GM18861 (cell line): ENCODE measurements around the gene PLEKHA1.

Source experiments
- ATAC-seq: cut with Tn5 transposase; IDR thresholded peaks from one replicate; pipeline ENCODE4 v1.9.1; 2021; ENCODE audit not compliant: unreplicated experiment

PLEKHA1 gene

GRCh38 chr10:122420624-122421007 lies 46.1 kb downstream of the PLEKHA1 start:
- ATAC-seq = no peak

- no peak for ATAC-seq
Measured at GRCh38 chr10:122421054-122421625, 46.6 kb downstream of the PLEKHA1 start.

GRCh38 chr10:122421742-122422141 lies 47.2 kb downstream of the PLEKHA1 start:
- ATAC-seq = no peak

GRCh38 chr10:122422266-122422989 lies 47.9 kb downstream of the PLEKHA1 start:
- no peak for ATAC-seq

- no peak for ATAC-seq
Measured at GRCh38 chr10:122424059-122424458, 49.6 kb downstream of the PLEKHA1 start.

GRCh38 chr10:122426829-122427228 lies 52.3 kb downstream of the PLEKHA1 start:
- no peak for ATAC-seq

- ATAC-seq = no peak
Measured at GRCh38 chr10:122427280-122427679, 52.8 kb downstream of the PLEKHA1 start.

GRCh38 chr10:122435212-122435827 lies 60.8 kb downstream of the PLEKHA1 start:
- no peak for ATAC-seq

GRCh38 chr10:122441961-122442360 lies 67.5 kb downstream of the PLEKHA1 start:
- no peak for ATAC-seq

- no peak for ATAC-seq
Measured at GRCh38 chr10:122445469-122445868, 71.0 kb downstream of the PLEKHA1 start.

GRCh38 chr10:122445904-122446303 lies 71.4 kb downstream of the PLEKHA1 start:
- ATAC-seq = no peak

- no peak for ATAC-seq
Measured at GRCh38 chr10:122446668-122447423, 72.3 kb downstream of the PLEKHA1 start.

- ATAC-seq = no peak
Measured at GRCh38 chr10:122448600-122448999, 74.1 kb downstream of the PLEKHA1 start.

GRCh38 chr10:122449153-122449552 lies 74.6 kb downstream of the PLEKHA1 start:
- no peak for ATAC-seq

- no peak for ATAC-seq
Measured at GRCh38 chr10:122450353-122450990, 76.0 kb downstream of the PLEKHA1 start.

GRCh38 chr10:122454071-122454470 lies 79.6 kb downstream of the PLEKHA1 start:
- no peak for ATAC-seq

- no peak for ATAC-seq
Measured at GRCh38 chr10:122454603-122455080, 80.1 kb downstream of the PLEKHA1 start, which contains the start of gene ARMS2. Gene ARMS2 (plus strand): TSS chr10:122454653. CDS start chr10:122454728, 75 bp downstream.

- ATAC-seq = no peak
Measured at GRCh38 chr10:122455376-122456079, 81.0 kb downstream of the PLEKHA1 start.

GRCh38 chr10:122457934-122458333 lies 83.4 kb downstream of the PLEKHA1 start:
- no peak for ATAC-seq

- ATAC-seq = no peak
Measured at GRCh38 chr10:122458693-122459092, 84.2 kb downstream of the PLEKHA1 start.
